ENCODE measurements around the gene INSR.
A peak's percentile ranks its signal among the peaks of the same experiment; 100 is the strongest.

The INSR gene

GRCh38 chr19:7109678-7110289 lies 184.4 kb downstream of the INSR start:
- Histone ChIP-seq H3K9me3 (ENCODE audit: control insufficient read depth in 1 of 2, low read length in 2 of 2) (no peaks in the 10 kb centered on the region), H3K4me1 (ENCODE audit: control insufficient read depth in 1 of 2, insufficient read depth in 2 of 2, low read length in 2 of 2) (no peaks in the 10 kb centered on the region), H3K27me3 (ENCODE audit: control insufficient read depth in 1 of 2, insufficient read depth in 2 of 2, low read length in 2 of 2) (no peaks in the 10 kb centered on the region), H3K4me3 (ENCODE audit: low read depth in 1 of 2, low read length in 2 of 2) (no peak overlapping the region), H3K36me3 (ENCODE audit: control insufficient read depth in 1 of 2, insufficient read depth in 2 of 2, low read length in 2 of 2) (peaks cover 0 to under 1% of the 10 kb centered on the region in 2 donors), H3K9ac (ENCODE audit: low read depth in 1 of 2, low read length in 2 of 2) (no peak overlapping the region), H3K27ac (ENCODE audit: low read depth, low read length) (no peak overlapping the region)

- H3K27me3 ChIP-seq (ENCODE audit: control insufficient read depth in 1 of 2, insufficient read depth in 2 of 2, low read length in 2 of 2), result no peaks in the 10 kb centered on the region
- H3K27ac ChIP-seq (ENCODE audit: low read depth, low read length), result no peak overlapping the region
- H3K36me3 ChIP-seq (ENCODE audit: control insufficient read depth in 1 of 2, insufficient read depth in 2 of 2, low read length in 2 of 2), result no peaks in the 10 kb centered on the region
- H3K4me1 ChIP-seq (ENCODE audit: control insufficient read depth in 1 of 2, insufficient read depth in 2 of 2, low read length in 2 of 2), result no peaks in the 10 kb centered on the region
- H3K9me3 ChIP-seq (ENCODE audit: control insufficient read depth in 1 of 2, low read length in 2 of 2), result no peaks in the 10 kb centered on the region
- no peak overlapping the region for H3K4me3 ChIP-seq (ENCODE audit: low read depth in 1 of 2, low read length in 2 of 2)
- no peak overlapping the region for H3K9ac ChIP-seq (ENCODE audit: low read depth in 1 of 2, low read length in 2 of 2)
Observed at GRCh38 chr19:7106711-7107657, 187.2 kb downstream of the INSR start.

DNA sequence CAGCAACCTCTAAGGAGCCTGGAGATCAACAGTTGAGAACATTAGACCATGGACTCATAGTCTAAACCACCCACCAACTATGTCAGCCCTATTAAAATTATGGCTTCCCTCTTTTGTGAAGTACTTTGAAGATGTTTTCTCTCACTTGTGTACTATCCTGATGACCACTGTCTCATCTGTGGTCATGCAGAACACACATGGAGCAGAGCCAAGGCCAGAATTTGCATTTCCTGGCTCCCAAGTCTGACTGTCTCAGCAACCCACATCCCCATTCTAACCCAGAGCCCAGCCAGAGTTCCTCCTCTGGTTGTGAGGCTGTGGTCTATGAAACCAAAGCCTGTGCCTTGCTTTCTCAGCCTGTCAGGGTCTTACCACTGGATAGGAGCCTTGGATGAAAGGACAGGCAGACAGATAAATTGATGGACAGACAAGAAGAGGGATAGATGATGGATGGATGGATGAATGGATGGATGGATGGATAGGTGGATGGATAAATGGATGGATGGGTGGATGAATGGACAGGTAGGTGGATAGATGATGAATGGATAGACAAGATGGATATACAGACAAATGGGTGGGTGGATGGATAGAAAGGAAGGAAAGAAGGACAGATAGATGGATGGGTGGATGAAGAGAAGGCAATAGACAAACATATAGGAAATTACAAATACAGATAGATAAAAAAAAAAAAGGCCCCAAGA lies 189.3 kb downstream of the INSR start:
- H3K9ac ChIP-seq (ENCODE audit: low read depth in 1 of 2, low read length in 2 of 2), result no peak overlapping the region
- peaks cover 0 to 5% of the 10 kb centered on the region in 2 donors for H3K4me1 ChIP-seq (ENCODE audit: control insufficient read depth in 1 of 2, insufficient read depth in 2 of 2, low read length in 2 of 2)
- no peak overlapping the region for H3K4me3 ChIP-seq (ENCODE audit: low read depth in 1 of 2, low read length in 2 of 2)
- no peak overlapping the region for H3K27ac ChIP-seq (ENCODE audit: low read depth, low read length)
- no peaks in the 10 kb centered on the region for H3K27me3 ChIP-seq (ENCODE audit: control insufficient read depth in 1 of 2, insufficient read depth in 2 of 2, low read length in 2 of 2)
- no peaks in the 10 kb centered on the region for H3K9me3 ChIP-seq (ENCODE audit: control insufficient read depth in 1 of 2, low read length in 2 of 2)
- H3K36me3 ChIP-seq (ENCODE audit: control insufficient read depth in 1 of 2, insufficient read depth in 2 of 2, low read length in 2 of 2), result no peaks in the 10 kb centered on the region

DNA sequence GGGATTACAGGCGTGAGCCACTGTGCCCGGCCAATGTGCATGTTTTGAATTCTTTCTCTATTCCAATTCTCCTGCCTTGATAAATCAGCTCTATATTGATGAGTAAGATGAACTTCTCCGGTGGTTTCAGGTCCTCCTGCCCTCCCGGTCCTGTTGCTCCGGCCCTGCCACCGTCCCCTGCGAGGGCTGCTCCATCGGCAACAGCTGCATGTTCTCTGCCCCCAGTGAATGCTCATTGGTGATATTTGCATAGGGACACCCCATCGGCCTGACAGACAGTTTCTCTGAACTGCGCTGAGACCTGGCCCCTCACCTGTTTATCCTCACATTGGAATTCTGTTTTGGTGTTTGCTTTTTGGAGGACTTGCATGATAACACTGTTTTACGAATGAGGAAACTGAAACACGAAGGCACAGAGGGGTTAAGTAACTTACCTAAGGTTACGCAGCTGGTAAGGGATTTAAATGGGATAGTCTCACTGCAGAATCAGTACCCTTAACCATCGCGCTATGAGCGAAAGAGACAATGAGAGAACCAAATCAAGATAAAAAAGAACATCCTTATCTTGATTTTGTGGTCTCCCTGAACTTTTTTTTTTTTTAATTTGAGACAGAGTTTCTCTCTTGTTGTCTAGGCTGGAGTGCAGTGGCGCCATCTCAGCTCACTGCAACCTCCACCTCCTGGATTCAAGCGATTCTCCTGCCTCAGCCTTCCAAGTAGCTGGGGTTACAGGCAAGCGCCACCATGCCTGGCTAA lies 192.5 kb downstream of the INSR start:
- no peaks in the 10 kb centered on the region for H3K27me3 ChIP-seq (ENCODE audit: control insufficient read depth in 1 of 2, insufficient read depth in 2 of 2, low read length in 2 of 2)
- no peaks in the 10 kb centered on the region for H3K36me3 ChIP-seq (ENCODE audit: control insufficient read depth in 1 of 2, insufficient read depth in 2 of 2, low read length in 2 of 2)
- peaks cover 4 to 11% of the 10 kb centered on the region in 2 donors for H3K4me1 ChIP-seq (ENCODE audit: control insufficient read depth in 1 of 2, insufficient read depth in 2 of 2, low read length in 2 of 2)
- H3K9me3 ChIP-seq (ENCODE audit: control insufficient read depth in 1 of 2, low read length in 2 of 2), result no peaks in the 10 kb centered on the region
- no peak overlapping the region for H3K9ac ChIP-seq (ENCODE audit: low read depth in 1 of 2, low read length in 2 of 2)
- no peak overlapping the region for H3K4me3 ChIP-seq (ENCODE audit: low read depth in 1 of 2, low read length in 2 of 2)
- H3K27ac ChIP-seq (ENCODE audit: low read depth, low read length), result no peak overlapping the region

DNA sequence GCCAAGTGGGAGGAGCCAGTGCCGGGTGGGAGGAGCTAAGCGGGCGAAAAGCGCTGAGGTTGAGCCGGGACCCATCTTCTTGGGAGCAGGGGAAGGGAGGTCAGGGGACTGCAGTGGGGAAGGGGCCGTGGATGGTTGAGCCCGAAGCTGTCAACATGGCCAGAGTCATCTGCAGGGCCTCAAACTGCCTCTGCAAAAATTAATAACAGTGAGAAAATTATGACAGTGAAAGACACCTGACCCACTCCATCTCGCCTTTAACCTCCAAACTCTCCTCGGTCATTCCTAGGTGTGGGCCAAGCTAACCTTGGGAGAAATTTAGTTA lies 194.7 kb downstream of the INSR start:
- peaks cover 5 to 6% of the 10 kb centered on the region in 2 donors for H3K9me3 ChIP-seq (ENCODE audit: control insufficient read depth in 1 of 2, low read length in 2 of 2)
- H3K9ac ChIP-seq (ENCODE audit: low read depth in 1 of 2, low read length in 2 of 2), result peak overlapping the region; percentile 70 to 99
- no peaks in the 10 kb centered on the region for H3K36me3 ChIP-seq (ENCODE audit: control insufficient read depth in 1 of 2, insufficient read depth in 2 of 2, low read length in 2 of 2)
- peaks cover 4 to 11% of the 10 kb centered on the region in 2 donors for H3K4me1 ChIP-seq (ENCODE audit: control insufficient read depth in 1 of 2, insufficient read depth in 2 of 2, low read length in 2 of 2)
- H3K4me3 ChIP-seq (ENCODE audit: low read depth in 1 of 2, low read length in 2 of 2), result peak overlapping the region; percentile 77 to 96
- H3K27ac ChIP-seq (ENCODE audit: low read depth, low read length), result peak overlapping the region; percentile 91
- H3K27me3 ChIP-seq (ENCODE audit: control insufficient read depth in 1 of 2, insufficient read depth in 2 of 2, low read length in 2 of 2), result no peaks in the 10 kb centered on the region

DNA sequence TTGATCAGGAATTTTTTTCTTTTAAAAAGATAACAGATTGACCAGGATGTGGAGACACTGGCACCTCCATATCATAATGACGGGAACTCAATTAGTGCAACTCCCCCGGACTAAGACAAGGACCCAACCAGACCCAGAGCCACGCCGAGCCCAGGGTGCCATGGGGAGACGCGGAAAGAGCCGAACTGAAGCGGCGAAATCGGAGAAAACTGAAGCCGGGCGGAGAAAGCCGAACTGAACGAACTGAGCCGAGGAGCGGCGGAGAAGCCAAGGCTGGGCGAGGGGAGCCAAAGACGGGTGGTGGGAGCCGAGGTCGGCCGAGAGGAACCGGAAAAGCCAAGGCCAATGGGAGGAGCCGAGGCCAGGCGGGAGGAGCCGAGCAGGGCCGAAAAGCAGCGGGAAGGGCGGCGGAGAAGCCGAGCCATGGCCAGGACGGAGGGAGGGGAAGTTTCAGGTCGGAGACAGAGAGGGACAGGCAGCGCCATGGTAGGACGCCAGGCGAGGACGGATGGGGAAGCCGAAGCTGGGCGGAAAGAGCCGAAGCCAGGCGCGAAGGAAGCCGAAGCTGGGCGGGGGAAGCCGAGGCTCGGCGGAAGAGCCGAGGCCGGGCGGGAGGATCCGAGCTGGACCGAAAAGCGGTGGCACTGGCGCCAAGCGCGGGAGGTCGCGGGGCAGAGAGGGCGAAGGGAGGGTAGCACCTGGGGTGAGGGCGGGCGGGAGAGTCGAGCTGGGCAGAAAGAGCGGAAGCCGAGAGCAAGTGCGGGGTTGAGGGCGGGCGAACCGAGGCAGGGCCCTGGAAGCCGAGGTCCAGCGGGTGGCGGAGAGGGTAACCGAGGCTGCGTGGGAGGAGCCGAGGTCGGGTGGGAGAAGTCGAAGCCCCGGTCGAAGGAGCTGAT lies 195.3 kb downstream of the INSR start:
- H3K9me3 ChIP-seq (ENCODE audit: control insufficient read depth in 1 of 2, low read length in 2 of 2), result peaks cover 5 to 6% of the 10 kb centered on the region in 2 donors
- peak overlapping the region; percentile 70 to 99 for H3K9ac ChIP-seq (ENCODE audit: low read depth in 1 of 2, low read length in 2 of 2)
- H3K27ac ChIP-seq (ENCODE audit: low read depth, low read length), result peak overlapping the region; percentile 91
- H3K27me3 ChIP-seq (ENCODE audit: control insufficient read depth in 1 of 2, insufficient read depth in 2 of 2, low read length in 2 of 2), result no peaks in the 10 kb centered on the region
- H3K4me1 ChIP-seq (ENCODE audit: control insufficient read depth in 1 of 2, insufficient read depth in 2 of 2, low read length in 2 of 2), result peaks cover 4 to 11% of the 10 kb centered on the region in 2 donors
- peak overlapping the region; percentile 77 to 96 for H3K4me3 ChIP-seq (ENCODE audit: low read depth in 1 of 2, low read length in 2 of 2)
- H3K36me3 ChIP-seq (ENCODE audit: control insufficient read depth in 1 of 2, insufficient read depth in 2 of 2, low read length in 2 of 2), result no peaks in the 10 kb centered on the region

DNA sequence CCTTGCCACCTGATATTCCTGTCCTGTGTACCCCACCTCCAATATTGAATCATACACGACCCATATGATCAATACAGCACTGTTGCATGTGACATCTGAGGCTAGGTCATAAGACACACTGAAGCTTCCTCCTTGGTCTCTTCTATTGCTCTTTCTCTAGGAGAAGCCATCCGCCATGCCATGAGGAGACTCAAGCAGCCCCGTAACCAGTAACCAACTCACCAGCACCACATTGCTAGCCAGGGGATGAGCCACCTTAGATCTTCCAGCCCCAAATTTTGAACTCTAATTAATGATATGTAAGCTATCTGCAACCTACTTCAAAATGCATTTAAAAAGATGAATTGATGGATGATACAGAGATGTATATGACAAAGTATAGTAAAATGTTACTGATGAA lies 196.1 kb downstream of the INSR start:
- peak overlapping the region; percentile 77 to 96 for H3K4me3 ChIP-seq (ENCODE audit: low read depth in 1 of 2, low read length in 2 of 2)
- peaks cover 4 to 11% of the 10 kb centered on the region in 2 donors for H3K4me1 ChIP-seq (ENCODE audit: control insufficient read depth in 1 of 2, insufficient read depth in 2 of 2, low read length in 2 of 2)
- peaks cover 6 to 9% of the 10 kb centered on the region in 2 donors for H3K9me3 ChIP-seq (ENCODE audit: control insufficient read depth in 1 of 2, low read length in 2 of 2)
- no peak overlapping the region for H3K9ac ChIP-seq (ENCODE audit: low read depth in 1 of 2, low read length in 2 of 2)
- no peaks in the 10 kb centered on the region for H3K36me3 ChIP-seq (ENCODE audit: control insufficient read depth in 1 of 2, insufficient read depth in 2 of 2, low read length in 2 of 2)
- H3K27me3 ChIP-seq (ENCODE audit: control insufficient read depth in 1 of 2, insufficient read depth in 2 of 2, low read length in 2 of 2), result no peaks in the 10 kb centered on the region
- H3K27ac ChIP-seq (ENCODE audit: low read depth, low read length), result no peak overlapping the region

GRCh38 chr19:7088999-7089398 lies 205.2 kb downstream of the INSR start:
- H3K9ac ChIP-seq (ENCODE audit: low read depth in 1 of 2, low read length in 2 of 2), result no peak overlapping the region
- H3K4me3 ChIP-seq (ENCODE audit: low read depth in 1 of 2, low read length in 2 of 2), result no peak overlapping the region
- no peak overlapping the region for H3K27ac ChIP-seq (ENCODE audit: low read depth, low read length)
- no peaks in the 10 kb centered on the region for H3K4me1 ChIP-seq (ENCODE audit: control insufficient read depth in 1 of 2, insufficient read depth in 2 of 2, low read length in 2 of 2)
- no peaks in the 10 kb centered on the region for H3K27me3 ChIP-seq (ENCODE audit: control insufficient read depth in 1 of 2, insufficient read depth in 2 of 2, low read length in 2 of 2)
- H3K9me3 ChIP-seq (ENCODE audit: control insufficient read depth in 1 of 2, low read length in 2 of 2), result peaks cover 48 to 55% of the 10 kb centered on the region in 2 donors
- H3K36me3 ChIP-seq (ENCODE audit: control insufficient read depth in 1 of 2, insufficient read depth in 2 of 2, low read length in 2 of 2), result peaks cover 9 to 11% of the 10 kb centered on the region in 2 donors
